Calu3 (cell line): ENCODE results near the gene NUBPL. TPM values are rescaled to one million over a fixed set of nuclear protein-coding genes. Genes with fewer than 3 reads are reported as not detected.

Source experiments
- BruUV-seq: library from RNA; stranded (reverse); fragments of 400-500 nt; replicated peaks from 2 replicates; lab custom pipeline; 2021; lab: Mats Ljungman, UMichigan
- CTCF ChIA-PET: fragments of 300-600 bp; sonication (Branson Sonifier 250); formaldehyde crosslinking; loops from one replicate; lab custom pipeline; 2022; ENCODE audit warnings: antibody characterized with exemption; lab: Charles Lee
- DNase-seq: peaks from one replicate; pipeline ENCODE4 v3.0.0; 2022
- H3K27ac Mint-ChIP-seq: one replicate; pipeline ENCODE4 v1.8.0; 2022; ENCODE audit warnings: mixed read lengths; ENCODE audit not compliant: unreplicated experiment
- H3K27me3 Mint-ChIP-seq: one replicate; pipeline ENCODE4 v1.8.0; 2022; ENCODE audit warnings: mixed read lengths; ENCODE audit not compliant: unreplicated experiment
- H3K36me3 Mint-ChIP-seq: one replicate; pipeline ENCODE4 v1.8.0; 2022; ENCODE audit warnings: mild to moderate bottlenecking, moderate library complexity, mixed read lengths; ENCODE audit not compliant: insufficient read depth, unreplicated experiment
- H3K4me1 Mint-ChIP-seq: one replicate; pipeline ENCODE4 v1.8.0; 2022; ENCODE audit warnings: mild to moderate bottlenecking, low read depth, mixed read lengths; ENCODE audit not compliant: unreplicated experiment
- H3K4me3 Mint-ChIP-seq: one replicate; pipeline ENCODE4 v1.8.0; 2022; ENCODE audit warnings: mild to moderate bottlenecking, low read depth, moderate library complexity, mixed read lengths; ENCODE audit not compliant: unreplicated experiment
- H3K9me3 Mint-ChIP-seq: one replicate; pipeline ENCODE4 v1.8.0; 2022; ENCODE audit warnings: low read depth, mixed read lengths; ENCODE audit not compliant: unreplicated experiment
- intact Hi-C: fragments of 100-400 bp; cut with micrococcal nuclease; formaldehyde crosslinking; loops from one replicate; pipeline ENCODE4 v1.10.0; 2022; ENCODE audit not compliant: unreplicated experiment
- total RNA-seq: library from RNA; stranded (reverse); gene quantifications from 2 replicates; pipeline ENCODE4 v1.2.3, GENCODE V29; 2022
- TF ChIP-seq, protein P1 (sequence below): fragments of 200-600 bp; IDR thresholded peaks from one replicate; pipeline ENCODE4 v1.8.0; 2022; ENCODE audit warnings: antibody characterized with exemption; ENCODE audit not compliant: unreplicated experiment

NUBPL gene
- total RNA-seq, 1 experiment from 2014 or later = 14.2 TPM

DNA sequence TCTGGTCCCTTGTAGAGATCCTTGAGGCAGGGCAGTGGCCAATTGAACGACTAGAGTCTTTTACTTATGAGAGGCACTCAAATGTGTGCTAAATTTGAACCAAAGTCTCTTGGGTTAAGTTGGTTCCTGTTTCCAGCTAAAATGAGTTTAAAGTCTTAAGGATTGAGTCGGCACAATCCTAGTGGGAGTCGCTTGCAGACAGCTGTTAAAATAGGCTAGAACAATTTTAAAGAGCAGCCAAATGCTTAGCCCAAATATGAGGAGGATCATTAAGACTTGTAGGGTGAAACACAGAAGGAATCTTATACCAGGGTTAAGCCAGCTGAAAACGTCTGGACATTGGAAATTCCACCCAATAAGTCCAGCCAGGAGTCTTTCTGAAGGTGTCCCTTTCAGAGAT lies 216.1 kb downstream of the NUBPL start:
- TF ChIP-seq, protein P1, sequence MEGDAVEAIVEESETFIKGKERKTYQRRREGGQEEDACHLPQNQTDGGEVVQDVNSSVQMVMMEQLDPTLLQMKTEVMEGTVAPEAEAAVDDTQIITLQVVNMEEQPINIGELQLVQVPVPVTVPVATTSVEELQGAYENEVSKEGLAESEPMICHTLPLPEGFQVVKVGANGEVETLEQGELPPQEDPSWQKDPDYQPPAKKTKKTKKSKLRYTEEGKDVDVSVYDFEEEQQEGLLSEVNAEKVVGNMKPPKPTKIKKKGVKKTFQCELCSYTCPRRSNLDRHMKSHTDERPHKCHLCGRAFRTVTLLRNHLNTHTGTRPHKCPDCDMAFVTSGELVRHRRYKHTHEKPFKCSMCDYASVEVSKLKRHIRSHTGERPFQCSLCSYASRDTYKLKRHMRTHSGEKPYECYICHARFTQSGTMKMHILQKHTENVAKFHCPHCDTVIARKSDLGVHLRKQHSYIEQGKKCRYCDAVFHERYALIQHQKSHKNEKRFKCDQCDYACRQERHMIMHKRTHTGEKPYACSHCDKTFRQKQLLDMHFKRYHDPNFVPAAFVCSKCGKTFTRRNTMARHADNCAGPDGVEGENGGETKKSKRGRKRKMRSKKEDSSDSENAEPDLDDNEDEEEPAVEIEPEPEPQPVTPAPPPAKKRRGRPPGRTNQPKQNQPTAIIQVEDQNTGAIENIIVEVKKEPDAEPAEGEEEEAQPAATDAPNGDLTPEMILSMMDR = no peak
- Mint-ChIP-seq H3K36me3 (no peaks in the 10 kb centered on the region), H3K9me3 (peaks cover 6% of the 10 kb centered on the region), H3K4me3 (no peak overlapping the region), H3K4me1 (no peaks in the 10 kb centered on the region), H3K27ac (no peak overlapping the region), H3K27me3 (no peaks in the 10 kb centered on the region)
- intact Hi-C loops = no loop called here
- BruUV-seq = no TSS peak
- CTCF ChIA-PET = no interaction called here
- no peak for DNase-seq

DNA sequence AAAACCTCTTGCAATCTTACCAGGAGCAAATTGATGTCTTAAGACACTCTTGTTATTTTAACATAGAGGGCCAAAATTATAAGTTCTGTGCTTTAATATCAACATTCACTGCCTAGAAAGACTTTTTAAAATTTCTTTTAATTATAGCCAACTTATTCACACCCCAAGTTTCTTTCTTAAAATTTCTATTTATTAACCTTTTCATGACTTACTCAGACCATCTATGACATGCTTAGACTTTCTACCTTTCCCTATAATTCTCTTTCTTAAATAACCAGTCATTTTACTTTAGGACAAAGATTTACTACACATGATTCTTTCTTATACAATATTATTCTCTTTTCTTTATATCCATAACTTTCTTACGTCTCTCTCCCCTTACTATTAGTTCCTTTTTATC lies 220.4 kb downstream of the NUBPL start:
- Mint-ChIP-seq H3K27ac (no peak overlapping the region), H3K4me3 (no peak overlapping the region), H3K27me3 (no peaks in the 10 kb centered on the region), H3K4me1 (no peaks in the 10 kb centered on the region), H3K36me3 (no peaks in the 10 kb centered on the region), H3K9me3 (peaks cover 6% of the 10 kb centered on the region)
- no TSS peak for BruUV-seq
- CTCF ChIA-PET = no interaction called here
- intact Hi-C loops = no loop called here
- no peak for DNase-seq
- TF ChIP-seq, protein P1 = no peak

DNA sequence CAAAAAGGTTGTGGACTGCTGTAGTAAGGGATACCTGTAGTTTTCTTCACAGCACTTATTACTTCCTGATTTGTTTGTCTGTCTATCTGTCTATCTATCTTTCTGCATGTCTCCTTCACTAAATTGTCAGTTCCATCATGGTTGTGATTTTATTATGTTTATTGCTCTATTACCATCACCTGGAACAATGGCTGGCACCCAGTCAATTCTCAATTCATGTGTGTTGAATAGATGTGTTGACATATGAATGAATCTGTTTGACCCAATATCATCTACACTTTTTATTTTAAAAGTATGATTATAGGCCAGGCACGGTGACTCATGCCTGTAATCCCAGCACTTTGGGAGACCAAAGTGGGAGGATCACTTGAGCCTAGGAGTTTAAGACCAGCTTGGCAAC lies 224.4 kb downstream of the NUBPL start:
- intact Hi-C loops = no loop called here
- Mint-ChIP-seq H3K9me3 (peaks cover 3% of the 10 kb centered on the region), H3K27ac (no peak overlapping the region), H3K4me3 (no peak overlapping the region), H3K36me3 (no peaks in the 10 kb centered on the region), H3K27me3 (no peaks in the 10 kb centered on the region), H3K4me1 (peaks cover 12% of the 10 kb centered on the region)
- no peak for DNase-seq
- CTCF ChIA-PET = interaction anchor here (0.6 kb wide), 1 partner anchor 170 kb away, joined by 4 read pairs; no protein-coding TSS in a partner anchor
- BruUV-seq = no TSS peak
- TF ChIP-seq, protein P1 = no peak

DNA sequence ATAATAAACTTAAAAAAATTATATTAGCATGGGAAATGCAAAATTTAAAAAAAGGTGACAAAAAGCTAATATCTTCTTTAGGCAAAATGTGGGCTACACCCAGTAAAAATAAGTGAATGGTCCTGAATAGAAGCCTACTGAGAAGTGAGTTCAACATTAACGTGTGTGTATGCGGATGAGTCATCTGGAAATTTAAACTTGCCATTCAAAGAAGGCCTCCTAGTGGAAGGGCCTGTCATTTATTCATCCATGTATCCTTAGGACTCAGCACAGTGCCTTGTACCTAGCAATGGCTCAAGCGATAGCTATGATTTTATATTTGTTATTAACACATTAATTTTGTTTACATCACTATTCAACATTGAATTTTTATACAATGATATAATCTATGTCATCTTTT lies 226.2 kb downstream of the NUBPL start:
- CTCF ChIA-PET = no interaction called here
- Mint-ChIP-seq H3K4me3 (no peak overlapping the region), H3K36me3 (no peaks in the 10 kb centered on the region), H3K9me3 (no peaks in the 10 kb centered on the region), H3K4me1 (peaks cover 12% of the 10 kb centered on the region), H3K27ac (no peak overlapping the region), H3K27me3 (no peaks in the 10 kb centered on the region)
- TF ChIP-seq, protein P1 = no peak
- DNase-seq = no peak
- intact Hi-C loops = no loop called here
- BruUV-seq = no TSS peak
